ENCODE measurements around the gene TMED5.

DNA sequence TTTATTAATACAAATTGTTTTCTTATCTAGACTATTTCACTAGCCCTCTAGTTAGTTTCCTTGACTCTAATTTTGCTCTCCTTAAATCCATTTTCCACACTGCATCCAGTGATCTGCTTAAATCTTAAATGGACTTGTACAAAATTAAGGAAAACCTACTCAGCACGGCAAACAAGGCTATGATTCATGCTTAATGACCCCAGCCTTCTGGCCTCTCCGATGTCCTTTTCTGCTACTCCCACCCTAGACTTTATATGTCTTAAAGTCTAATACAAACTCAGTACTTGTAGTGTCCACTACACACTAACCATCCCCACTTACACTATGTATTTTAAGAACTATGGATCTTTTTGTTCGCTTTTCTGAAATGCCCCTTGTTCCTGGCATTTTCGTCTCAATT, 2.2 kb downstream of the TMED5 start:
- TF ChIP-seq POLR2A (IDR thresholded peaks at IDR 0.05): no peak
- TF ChIP-seq, protein P1, sequence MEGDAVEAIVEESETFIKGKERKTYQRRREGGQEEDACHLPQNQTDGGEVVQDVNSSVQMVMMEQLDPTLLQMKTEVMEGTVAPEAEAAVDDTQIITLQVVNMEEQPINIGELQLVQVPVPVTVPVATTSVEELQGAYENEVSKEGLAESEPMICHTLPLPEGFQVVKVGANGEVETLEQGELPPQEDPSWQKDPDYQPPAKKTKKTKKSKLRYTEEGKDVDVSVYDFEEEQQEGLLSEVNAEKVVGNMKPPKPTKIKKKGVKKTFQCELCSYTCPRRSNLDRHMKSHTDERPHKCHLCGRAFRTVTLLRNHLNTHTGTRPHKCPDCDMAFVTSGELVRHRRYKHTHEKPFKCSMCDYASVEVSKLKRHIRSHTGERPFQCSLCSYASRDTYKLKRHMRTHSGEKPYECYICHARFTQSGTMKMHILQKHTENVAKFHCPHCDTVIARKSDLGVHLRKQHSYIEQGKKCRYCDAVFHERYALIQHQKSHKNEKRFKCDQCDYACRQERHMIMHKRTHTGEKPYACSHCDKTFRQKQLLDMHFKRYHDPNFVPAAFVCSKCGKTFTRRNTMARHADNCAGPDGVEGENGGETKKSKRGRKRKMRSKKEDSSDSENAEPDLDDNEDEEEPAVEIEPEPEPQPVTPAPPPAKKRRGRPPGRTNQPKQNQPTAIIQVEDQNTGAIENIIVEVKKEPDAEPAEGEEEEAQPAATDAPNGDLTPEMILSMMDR (IDR thresholded peaks at IDR 0.05 in 4 of 5, conservative IDR thresholded peaks at IDR 0.05 in 1 of 5): no peak

Measured in gastrocnemius medialis (tissue), 4 donors.